Measurements from ENCODE around the gene MAP3K20. TPM values are rescaled to one million over a fixed set of nuclear protein-coding genes. Genes with fewer than 3 reads are reported as not detected.
A peak's percentile ranks its signal among the peaks of the same experiment; 100 is the strongest.

The MAP3K20 gene
- total RNA-seq, 1 donor: 136 TPM

- H3K4me3 ChIP-seq (ENCODE audit: low read depth, low read length): peak overlapping the region; percentile 73
- no peak for TF ChIP-seq CTCF (IDR thresholded peaks at IDR 0.05; ENCODE audit: insufficient read depth, low read depth, low read length)
- DNase-seq (ENCODE audit: low read depth): no peak
These were observed 428 bp upstream of the MAP3K20 start for GRCh38 chr2:173075056-173075780.

GRCh38 chr2:173076581-173077345 is 1.1 kb downstream of the MAP3K20 start:
- peak overlapping the region; percentile 73 for H3K4me3 ChIP-seq (ENCODE audit: low read depth, low read length)
- no peak for TF ChIP-seq CTCF (IDR thresholded peaks at IDR 0.05; ENCODE audit: insufficient read depth, low read depth, low read length)
- peak; percentile 67 for DNase-seq (ENCODE audit: low read depth)

- no peak for TF ChIP-seq CTCF (IDR thresholded peaks at IDR 0.05; ENCODE audit: insufficient read depth, low read depth, low read length)
- peak overlapping the region; percentile 73 for H3K4me3 ChIP-seq (ENCODE audit: low read depth, low read length)
- peak; percentile 67 for DNase-seq (ENCODE audit: low read depth)
These were observed 2.0 kb downstream of the MAP3K20 start for GRCh38 chr2:173077506-173078177.

GRCh38 chr2:173079141-173079540 is 3.5 kb downstream of the MAP3K20 start:
- TF ChIP-seq CTCF (IDR thresholded peaks at IDR 0.05; ENCODE audit: insufficient read depth, low read depth, low read length): no peak
- no peak for DNase-seq (ENCODE audit: low read depth)
- no peak overlapping the region for H3K4me3 ChIP-seq (ENCODE audit: low read depth, low read length)

- peak; percentile 87 for DNase-seq (ENCODE audit: low read depth)
- no peak overlapping the region for H3K4me3 ChIP-seq (ENCODE audit: low read depth, low read length)
- no peak for TF ChIP-seq CTCF (IDR thresholded peaks at IDR 0.05; ENCODE audit: insufficient read depth, low read depth, low read length)
These were observed 4.6 kb downstream of the MAP3K20 start for GRCh38 chr2:173079973-173080860.
